Stimulated activated naive CD8-positive, alpha-beta T cell treated with anti-CD3 and anti-CD28 coated beads, Interleukin-15, Interleukin-2, amounts not matched to agents 100 U/mL and 50 U/mL, for 24 hours (primary cell): ENCODE results near the gene ZNF227.
A peak's percentile ranks its signal among the peaks of the same experiment; 100 is the strongest.
"Not testable (repeated sequence)": the region's sequence is repeated elsewhere in the genome, so short reads cannot be mapped to it uniquely, and the experiment has no call there.

Experiments
- ATAC-seq: fragments of 150-1000 bp; cut with Tn5 transposase; one replicate; pipeline ENCODE4 v1.10.0; 2021
- DNase-seq: peaks from one replicate; pipeline ENCODE4 v3.0.0; 2021

The ZNF227 gene

DNA sequence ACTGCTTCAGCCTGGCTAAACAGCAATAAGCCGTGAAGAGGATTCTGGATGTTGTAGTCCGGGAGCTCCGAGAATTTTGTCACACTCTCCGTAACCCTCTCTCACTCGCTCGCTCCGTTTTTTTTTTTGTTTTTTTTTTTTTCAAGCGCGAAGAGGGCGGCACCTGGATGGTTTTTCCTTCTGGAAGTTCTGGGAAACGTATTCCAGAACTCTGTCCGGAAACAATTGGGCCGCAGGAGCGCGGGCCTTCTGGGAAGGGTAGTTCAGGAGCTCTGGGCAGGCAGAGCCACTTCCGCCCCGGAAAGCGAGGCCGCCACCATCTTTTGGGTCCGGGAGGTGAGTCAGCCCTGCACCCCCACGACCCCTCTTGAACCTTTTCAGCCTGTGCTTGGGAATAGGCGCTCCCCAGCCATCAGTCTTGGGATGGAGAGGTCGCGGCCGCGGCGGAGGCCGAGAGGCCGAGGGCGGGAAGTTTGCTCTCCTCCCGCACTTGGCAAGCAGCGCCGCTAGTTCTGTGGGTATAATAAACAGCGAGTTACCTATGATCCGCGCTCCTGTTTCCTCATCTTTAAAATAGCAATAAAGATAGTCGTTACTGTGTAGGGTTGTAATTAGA, at the start of gene ZNF227:
ZNF227 (plus strand) TSS at position 283 of the 616 bp plus-strand sequence. CDS start 5,261 bp downstream, outside the sequence.
- DNase-seq (peak; percentile 84), ATAC-seq (peak; percentile 92)

DNA sequence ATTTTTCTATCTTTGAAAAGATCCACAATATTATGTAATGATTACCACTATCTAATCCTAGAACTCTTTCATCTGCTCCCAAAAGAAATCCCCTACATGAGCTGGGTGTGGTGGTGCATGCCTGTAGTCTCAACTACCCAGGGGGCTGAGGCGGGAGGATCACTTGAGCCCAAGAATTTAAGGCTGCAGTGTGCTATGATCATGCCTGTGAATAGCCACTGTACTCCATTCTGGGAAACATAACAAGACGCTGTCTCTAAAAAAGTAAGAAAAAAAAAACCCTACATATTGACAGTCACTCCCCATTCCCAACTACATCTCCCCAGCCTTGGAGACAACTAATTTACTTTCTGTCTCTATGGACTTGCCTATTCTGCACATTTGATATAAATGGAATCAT, 48.5 kb upstream of the ZNF227 start:
- no peak for ATAC-seq
- no peak for DNase-seq

DNA sequence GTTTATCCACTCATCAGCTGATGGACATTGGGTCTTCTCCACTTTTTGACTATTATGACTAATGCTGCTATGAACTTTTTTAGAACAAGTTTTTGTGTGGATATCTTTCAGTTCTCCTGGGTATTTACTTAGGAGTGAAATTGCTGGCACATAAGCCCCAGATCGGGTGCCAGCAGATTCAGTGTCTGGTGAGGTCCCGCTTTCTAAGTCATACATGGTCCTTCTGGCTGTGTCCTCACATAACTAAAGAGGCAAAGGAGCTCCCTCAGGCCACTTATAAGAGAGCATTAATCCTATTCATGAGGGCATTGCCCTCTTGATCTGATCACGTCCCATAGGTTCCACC, 48.0 kb upstream of the ZNF227 start:
- DNase-seq (no peak), ATAC-seq (no peak)

DNA sequence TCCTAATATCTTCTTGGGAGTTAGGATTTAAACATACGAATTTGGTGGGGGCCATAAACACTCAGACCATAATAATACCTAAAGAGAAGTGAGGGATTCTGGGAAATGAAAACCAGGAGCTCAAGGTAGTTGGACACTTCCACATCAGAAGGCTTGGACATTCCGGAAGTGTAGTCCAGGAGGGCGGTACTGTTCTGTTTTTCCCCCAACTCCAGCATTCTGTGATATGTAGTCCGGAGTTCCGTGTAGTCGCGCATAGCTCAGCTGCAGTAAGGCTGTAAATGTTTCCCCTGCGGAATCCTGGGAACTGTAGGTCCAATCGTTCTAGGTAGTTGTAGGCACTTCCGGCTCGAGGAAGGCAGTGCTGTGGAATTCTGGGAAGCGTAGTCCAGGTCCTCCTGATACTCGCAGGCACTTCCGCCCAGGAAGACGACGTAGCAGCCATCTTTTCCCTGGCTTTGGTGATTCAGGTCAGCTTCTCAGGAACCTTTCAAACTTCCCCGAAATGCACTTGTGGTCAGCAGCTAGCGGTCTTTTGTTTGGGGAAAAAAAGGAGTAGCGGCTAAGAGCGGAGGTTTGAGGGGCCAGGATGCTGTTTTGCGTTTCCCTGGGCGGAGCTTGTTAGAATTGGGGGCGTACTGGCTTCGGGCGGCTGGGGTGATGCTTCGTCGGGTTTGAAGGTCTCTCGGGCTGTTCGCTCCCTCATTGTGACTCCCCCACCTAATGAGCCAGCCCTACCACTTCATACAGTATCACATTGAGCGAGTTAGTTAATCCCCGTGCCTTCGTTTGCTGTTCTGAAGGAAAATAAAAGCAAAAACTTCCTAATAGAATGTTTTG, 47.4 kb upstream of the ZNF227 start, which contains the start of gene ZNF226:
ZNF226 (plus strand) TSS at position 428 of the 840 bp plus-strand sequence. CDS start 4,981 bp downstream, outside the sequence.
- ATAC-seq: peak; percentile 90
- DNase-seq: peak; percentile 77

DNA sequence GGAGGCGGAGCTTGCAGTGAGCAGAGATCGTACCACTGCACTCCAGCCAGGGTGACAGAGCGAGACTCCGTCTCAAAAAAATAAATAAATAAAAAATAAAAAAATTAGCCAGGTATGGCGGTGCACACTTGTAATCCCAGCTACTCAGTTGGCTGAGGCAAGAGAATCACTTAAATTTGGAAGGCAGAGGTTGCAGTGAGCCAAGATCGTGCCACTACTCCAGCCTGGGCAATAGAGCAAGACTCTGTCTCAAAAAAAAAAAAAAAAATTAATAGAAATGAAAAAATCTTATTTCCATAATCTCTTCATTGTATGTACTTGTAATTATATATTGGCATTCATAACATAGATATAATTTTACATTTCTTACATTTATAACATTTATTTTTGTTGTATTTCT, 41.7 kb upstream of the ZNF227 start:
- not testable (repeated sequence) for DNase-seq, ATAC-seq

DNA sequence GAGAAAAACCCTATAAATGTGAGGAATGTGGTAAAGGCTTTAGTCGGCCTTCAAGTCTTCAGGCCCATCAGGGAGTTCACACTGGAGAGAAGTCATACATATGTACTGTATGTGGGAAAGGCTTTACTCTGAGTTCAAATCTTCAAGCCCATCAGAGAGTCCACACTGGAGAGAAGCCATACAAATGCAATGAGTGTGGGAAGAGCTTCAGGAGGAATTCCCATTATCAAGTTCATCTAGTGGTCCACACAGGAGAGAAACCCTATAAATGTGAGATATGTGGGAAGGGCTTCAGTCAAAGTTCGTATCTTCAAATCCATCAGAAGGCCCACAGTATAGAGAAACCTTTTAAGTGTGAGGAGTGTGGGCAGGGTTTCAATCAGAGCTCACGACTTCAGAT, 35.7 kb upstream of the ZNF227 start:
- ATAC-seq (no peak), DNase-seq (no peak)

DNA sequence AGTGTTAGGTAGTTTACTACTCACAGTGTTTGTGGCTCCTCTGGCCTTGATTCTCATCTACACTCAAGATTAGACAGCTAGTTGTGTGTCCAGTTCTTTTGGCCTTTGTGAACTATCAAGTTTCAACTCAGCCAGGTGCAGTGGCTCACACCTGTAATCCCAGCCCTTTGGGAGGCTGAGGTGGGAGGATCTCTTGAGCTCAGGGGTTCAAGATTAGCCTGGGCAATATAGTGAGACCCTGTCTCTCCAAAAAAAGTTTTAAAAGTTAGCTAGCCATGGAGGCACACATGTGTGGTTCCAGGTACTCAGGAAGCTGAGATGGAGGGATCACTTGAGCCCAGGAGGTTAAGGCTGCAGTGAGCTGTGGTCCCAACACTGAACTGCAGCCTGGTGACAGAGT, 31.4 kb upstream of the ZNF227 start:
- no peak for ATAC-seq

DNA sequence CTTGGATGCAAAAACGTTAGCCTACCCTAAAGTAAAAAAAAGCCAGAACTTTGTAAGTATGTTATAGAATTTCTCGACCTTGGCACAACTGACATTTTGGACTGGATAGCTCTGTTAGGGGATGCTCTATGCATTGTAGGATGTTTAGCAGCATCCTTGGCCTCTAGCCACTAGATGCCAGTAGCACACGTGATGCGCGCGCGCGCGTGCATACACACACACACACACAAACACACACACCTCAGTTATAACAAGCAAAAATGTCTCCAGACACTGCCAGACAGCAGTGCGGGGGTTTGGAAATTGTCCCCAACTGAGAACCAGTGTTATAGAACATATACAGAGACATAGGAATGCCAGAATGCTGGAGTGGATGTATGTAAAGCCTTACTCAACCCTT, 30.2 kb upstream of the ZNF227 start:
- no peak for ATAC-seq
- DNase-seq: no peak

More for the DNA sequence above, 31.4 kb upstream of the ZNF227 start:
- no peak for DNase-seq

DNA sequence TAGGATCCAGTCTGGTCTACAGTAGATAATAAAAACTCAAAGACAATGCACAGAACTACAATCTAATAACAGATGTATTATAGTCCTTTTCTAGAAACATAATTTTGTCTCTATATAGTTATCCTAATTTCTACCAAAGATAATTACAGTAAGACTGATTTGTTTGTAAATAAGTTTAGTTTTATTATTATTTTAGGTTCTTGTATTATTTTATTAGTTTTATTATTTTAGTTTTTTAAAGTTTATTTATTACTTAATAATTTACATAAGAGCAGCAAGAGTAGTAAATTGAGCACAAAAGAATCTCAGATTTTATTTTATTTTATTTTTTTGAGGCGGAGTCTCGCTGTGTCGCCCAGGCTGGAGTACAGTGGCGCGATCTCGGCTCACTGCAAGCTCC, 22.3 kb upstream of the ZNF227 start:
- no peak for DNase-seq
- no peak for ATAC-seq

DNA sequence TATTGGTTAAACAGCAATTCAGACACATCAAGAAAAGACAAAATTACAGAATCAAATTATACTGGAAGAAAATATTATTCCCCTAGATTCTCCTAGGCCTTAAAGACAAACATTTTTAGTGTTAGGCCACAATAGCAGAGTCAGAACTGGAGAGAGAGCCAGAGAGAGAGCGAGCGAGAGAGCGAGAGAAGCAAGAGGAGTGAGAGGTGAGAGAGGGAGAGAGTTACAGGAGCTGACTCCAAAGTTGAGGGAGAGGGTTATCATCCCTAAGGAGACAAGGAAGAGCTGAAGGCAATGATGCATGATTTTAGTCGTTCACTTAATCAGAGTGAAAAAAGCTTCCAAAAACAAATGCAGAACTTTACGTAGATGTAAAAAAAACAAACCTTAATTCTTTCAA, 20.2 kb upstream of the ZNF227 start:
- DNase-seq: no peak
- no peak for ATAC-seq

DNA sequence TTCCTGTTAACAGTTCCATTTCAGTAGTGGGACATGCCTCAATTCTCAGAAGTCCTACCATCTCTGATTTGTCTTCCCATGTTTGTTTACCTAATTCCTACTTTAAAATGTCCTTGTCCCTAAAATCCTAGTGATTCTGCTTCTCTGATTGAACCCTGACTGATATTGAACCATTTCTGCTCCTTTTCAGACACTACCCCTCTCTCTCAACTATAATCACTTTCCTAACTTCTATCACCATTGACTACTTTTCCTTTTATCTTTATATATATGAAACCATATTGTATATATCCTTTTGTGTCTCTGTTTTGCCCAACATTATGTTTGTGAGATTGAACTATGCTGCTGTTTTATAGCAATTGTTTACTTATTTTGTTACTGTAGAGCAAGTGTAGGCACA, 15.6 kb upstream of the ZNF227 start:
- no peak for ATAC-seq
- no peak for DNase-seq

DNA sequence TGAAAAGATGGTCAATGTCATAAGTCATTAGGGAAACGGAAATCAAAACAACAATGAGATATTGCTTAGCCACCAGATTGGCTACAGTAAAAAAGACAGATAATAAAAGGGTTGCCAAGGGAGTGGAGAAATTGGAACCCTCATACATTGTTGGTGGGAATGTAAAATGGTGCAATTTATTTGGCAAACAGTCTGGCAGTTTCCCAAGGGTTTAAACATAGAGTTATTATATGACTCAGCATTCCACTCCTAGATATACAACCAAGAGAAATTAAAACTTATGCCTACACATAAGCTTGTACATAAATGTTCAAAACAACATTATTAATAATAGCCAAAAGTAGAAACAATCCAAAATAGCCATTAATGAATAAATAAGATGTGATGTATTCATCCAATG, 9.9 kb upstream of the ZNF227 start:
- no peak for ATAC-seq
- DNase-seq: no peak

DNA sequence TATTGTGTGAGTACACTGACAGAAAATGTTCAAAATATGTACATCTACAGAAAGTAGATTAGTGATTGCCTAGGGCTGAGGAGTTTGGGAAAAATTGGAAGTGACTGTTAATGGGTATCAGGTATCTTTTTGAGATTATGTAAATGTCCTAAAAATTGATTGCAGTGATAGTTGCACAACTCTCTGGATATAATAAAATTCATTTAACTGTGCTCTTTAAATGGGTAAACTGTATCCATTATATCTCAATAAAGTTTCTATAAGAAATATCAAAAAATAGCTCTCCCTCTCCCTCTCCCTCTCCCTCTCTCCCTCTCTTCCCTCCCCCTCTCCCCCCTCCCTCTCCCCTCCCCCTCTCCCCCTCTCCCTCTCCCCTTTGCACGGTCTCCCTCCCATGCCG, 9.4 kb upstream of the ZNF227 start:
- ATAC-seq: no peak
- DNase-seq: no peak

DNA sequence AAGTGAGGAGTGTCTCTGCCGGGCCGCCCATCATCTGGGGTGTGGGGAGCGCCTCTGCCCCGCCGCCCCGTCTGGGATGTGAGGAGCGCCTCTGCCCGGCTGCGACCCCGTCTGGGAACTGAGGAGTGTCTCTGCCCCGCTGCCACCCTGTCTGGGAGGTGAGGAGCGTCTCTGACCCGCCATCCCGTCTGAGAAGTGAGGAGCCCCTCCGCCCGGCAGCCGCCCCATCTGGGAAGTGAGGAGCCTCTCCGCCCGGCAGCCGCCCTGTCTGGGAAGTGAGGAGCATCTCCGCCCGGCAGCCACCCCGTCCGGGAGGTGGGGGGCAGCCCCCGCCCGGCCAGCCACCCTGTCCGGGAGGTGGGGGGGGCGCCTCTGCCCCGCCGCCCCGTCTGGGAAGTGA, 8.5 kb upstream of the ZNF227 start:
- DNase-seq, ATAC-seq: not testable (repeated sequence)

DNA sequence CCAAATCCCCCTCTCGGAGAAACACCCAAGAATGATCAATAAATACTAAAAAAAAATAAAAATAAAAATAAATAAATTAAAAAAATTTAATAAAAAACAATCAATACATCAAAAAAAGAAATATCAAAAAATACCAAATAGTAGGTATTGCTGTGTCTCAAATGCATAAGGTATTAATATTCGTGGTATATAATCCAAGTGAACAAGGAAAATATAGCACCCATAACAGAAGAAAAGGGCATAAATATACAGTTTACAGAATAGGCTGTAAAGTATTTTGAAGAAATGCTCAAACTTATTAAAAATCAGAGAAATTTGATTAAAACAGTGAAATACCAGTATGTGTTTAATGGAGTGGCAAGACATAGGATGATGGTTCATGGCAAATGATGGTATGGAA, 7.6 kb upstream of the ZNF227 start:
- ATAC-seq: no peak
- no peak for DNase-seq

DNA sequence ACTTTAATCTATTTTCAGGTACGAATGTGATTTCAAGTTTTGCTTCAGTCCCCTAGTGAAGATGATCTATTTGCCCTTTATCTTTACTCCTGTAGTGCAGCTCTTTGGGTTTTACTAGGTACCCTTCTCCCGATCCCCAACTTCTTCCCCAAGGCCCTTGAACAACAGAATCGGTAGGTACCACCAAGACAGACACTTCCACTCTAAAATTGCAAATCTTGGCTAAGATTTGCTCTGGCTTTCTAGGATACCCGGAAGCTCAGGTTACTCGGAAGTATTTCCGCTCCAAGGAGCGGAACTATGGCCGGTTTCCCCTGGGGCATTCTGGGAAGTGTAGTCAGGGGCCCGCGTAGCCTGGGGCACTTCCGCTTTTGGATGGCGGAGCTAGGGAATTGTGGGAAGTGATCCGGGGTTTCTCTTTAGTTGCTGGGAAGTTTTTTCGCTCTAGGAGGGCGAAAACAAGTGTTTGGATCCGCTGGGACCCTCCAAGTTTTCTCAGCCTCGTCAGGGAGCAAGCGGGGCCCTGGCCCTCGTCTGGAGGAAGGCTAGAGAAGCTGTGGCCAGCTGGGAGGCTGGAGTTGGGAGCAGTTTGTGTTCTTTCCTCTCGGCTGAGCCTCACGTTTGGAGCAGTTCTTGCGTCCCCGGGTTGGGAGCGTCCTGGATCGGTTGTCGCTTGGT, 5.1 kb upstream of the ZNF227 start:
- ATAC-seq (peak; percentile 95), DNase-seq (peak; percentile 82)

DNA sequence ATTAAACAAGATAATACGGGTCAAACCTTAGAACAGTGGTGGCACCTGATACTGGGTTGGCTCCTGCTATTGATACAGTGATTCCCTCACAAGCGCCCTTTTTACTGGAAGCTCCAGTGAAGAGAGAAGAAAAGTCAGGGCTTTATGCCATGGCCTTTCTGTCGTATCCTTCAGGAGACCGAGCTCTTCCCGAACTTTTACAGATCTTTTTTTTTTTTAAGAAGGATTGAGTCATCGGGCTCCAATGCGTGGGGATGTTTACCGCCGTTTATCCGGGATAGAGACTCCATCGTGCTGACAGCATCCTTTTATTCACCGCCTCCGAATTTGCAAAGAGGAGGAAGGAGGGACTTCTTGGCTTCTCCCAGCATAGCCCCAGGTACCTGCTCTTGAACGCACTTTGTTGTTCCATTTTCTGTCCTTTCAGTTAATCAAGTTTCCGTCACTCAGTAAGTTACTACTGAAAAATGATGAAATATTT, 574 bp downstream of the ZNF227 start:
- ATAC-seq: no peak

DNA sequence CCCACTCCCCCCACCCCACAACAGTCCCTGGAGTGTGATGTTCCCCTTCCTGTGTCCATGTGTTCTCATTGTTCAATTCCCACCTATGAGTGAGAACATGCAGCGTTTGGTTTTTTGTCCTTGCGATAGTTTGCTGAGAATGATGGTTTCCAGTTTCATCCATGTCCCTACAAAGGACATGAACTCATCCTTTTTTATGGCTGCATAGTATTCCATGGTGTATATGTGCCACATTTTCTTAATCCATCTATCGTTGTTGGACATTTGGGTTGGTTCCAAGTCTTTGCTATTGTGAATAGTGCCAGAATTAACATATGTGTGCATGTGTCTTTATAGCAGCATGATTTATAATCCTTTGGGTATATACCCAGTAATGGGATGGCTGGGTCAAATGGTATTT, 7.6 kb downstream of the ZNF227 start:
- not testable (repeated sequence) for ATAC-seq, DNase-seq

More for the DNA sequence above, 574 bp downstream of the ZNF227 start:
- no peak for DNase-seq

DNA sequence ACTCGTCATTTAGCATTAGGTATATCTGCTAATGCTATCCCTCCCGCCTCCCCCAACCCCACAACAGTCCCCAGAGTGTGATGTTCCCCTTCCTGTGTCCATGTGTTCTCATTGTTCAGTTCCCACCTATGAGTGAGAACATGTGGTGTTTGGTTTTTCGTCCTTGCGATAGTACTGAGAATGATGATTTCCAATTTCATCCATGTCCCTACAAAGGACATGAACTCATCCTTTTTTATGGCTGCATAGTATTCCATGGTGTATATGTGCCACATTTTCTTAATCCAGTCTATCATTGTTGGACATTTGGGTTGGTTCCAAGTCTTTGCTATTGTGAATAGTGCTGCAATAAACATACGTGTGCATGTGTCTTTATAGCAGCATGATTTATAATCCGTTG, 8.4 kb downstream of the ZNF227 start:
- ATAC-seq, DNase-seq: not testable (repeated sequence)

DNA sequence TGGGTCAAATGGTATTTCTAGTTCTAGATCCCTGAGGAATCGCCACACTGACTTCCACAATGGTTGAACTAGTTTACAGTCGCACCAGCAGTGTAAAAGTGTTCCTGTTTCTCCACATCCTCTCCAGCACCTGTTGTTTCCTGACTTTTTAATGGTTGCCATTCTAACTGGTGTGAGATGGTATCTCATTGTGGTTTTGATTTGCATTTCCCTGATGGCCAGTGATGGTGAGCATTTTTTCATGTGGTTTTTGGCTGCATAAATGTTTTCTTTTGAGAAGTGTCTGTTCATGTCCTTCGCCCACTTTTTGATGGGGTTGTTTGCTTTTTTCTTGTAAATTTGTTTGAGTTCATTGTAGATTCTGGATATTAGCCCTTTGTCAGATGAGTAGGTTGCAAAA, 9.0 kb downstream of the ZNF227 start:
- DNase-seq, ATAC-seq: not testable (repeated sequence)

DNA sequence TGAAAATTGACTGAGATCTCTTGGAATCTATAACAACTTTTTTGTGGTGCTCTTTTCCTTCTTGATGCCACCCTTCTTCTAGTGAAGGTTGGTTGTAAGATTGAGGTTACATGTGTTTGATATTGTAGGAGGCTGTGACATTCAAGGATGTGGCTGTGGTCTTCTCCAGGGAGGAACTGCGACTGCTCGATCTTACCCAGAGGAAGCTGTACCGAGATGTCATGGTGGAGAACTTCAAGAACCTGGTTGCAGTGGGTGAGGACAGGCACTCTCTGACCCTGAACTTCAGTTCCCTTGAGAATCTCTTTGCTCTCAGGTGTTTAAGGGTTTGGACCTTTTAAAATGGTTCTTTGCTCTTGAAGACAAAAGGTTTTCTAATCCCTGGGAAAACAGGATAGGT, 16.0 kb downstream of the ZNF227 start:
- no peak for DNase-seq
- ATAC-seq: no peak

DNA sequence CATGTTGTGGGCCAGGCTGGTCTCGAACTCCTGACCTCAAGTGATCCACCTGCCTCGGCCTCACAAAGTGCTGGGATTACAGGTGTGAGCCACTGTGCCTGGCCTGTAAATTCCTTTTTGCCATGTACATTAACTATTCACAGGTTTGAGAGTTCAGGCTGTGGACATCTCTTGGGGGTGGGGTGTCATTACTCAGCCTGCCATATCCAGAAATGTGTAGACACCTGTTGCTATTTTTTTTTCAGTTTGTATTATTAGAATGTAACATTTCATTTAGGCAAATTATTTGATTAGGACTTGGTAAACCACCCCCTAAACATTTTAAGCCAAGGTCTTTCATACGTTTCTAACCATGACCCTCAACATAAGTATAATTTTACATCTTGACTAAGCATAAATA, 20.5 kb downstream of the ZNF227 start:
- DNase-seq: no peak
- ATAC-seq: no peak

DNA sequence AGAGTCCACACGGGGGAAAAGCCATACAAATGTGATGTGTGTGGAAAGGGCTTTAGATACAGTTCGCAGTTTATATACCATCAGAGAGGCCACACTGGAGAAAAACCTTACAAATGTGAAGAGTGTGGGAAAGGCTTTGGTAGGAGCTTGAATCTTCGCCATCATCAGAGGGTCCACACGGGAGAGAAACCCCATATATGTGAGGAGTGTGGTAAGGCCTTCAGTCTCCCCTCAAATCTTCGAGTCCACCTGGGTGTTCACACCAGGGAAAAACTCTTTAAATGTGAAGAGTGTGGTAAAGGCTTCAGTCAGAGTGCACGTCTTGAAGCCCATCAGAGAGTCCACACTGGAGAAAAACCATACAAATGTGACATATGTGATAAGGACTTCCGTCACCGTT, 24.1 kb downstream of the ZNF227 start:
- no peak for ATAC-seq
- DNase-seq: no peak
